Endodermal cell (in vitro differentiated cells): Measurements from ENCODE around the gene TMEM151A. TPM values are rescaled to one million over a fixed set of nuclear protein-coding genes. Genes with fewer than 3 reads are reported as not detected.

Experiments
- DNase-seq: peaks from one replicate; pipeline ENCODE4 v3.0.0-alpha.2; 2017
- H3K27ac ChIP-seq: 2 replicates; pipeline ENCODE4 v1.5.1; 2013; ENCODE audit warnings: mild to moderate bottlenecking, low read depth, low read length, moderate library complexity
- H3K27me3 ChIP-seq: 2 replicates; pipeline ENCODE4 v1.6.1; 2013; ENCODE audit warnings: mild to moderate bottlenecking, low read length, moderate library complexity; ENCODE audit not compliant: insufficient read depth, control insufficient read depth, poor library complexity, severe bottlenecking
- H3K36me3 ChIP-seq: 2 replicates; pipeline ENCODE4 v1.7.0; 2013; ENCODE audit warnings: mild to moderate bottlenecking, low read length, moderate library complexity; ENCODE audit not compliant: control insufficient read depth, insufficient read depth
- H3K4me1 ChIP-seq: one replicate; pipeline ENCODE4 v1.7.0; 2013; ENCODE audit warnings: low read length; ENCODE audit not compliant: control insufficient read depth, insufficient read depth
- H3K4me3 ChIP-seq: 2 replicates; pipeline ENCODE4 v1.5.1; 2013; ENCODE audit warnings: mild to moderate bottlenecking, low read length, moderate library complexity
- H3K9ac ChIP-seq: 2 replicates; pipeline ENCODE4 v1.6.1; 2013; ENCODE audit warnings: mild to moderate bottlenecking, low read length, moderate library complexity; ENCODE audit not compliant: poor library complexity, severe bottlenecking; ENCODE audit errors: extremely low read depth
- H3K9me3 ChIP-seq: 2 replicates; pipeline ENCODE4 v1.6.1; 2013; ENCODE audit warnings: mild to moderate bottlenecking, low read length, moderate library complexity; ENCODE audit not compliant: control insufficient read depth
- H3K27ac Mint-ChIP-seq: 2 replicates; pipeline ENCODE4 v1.8.0; 2020; ENCODE audit warnings: mixed read lengths
- H3K27me3 Mint-ChIP-seq: 2 replicates; pipeline ENCODE4 v1.8.0; 2021; ENCODE audit warnings: mild to moderate bottlenecking, mixed read lengths; ENCODE audit not compliant: insufficient read depth
- H3K36me3 Mint-ChIP-seq: 2 replicates; pipeline ENCODE4 v1.8.0; 2020; ENCODE audit warnings: low read depth, mixed read lengths
- H3K4me1 Mint-ChIP-seq: 2 replicates; pipeline ENCODE4 v1.8.0; 2020; ENCODE audit warnings: mixed read lengths
- H3K4me3 Mint-ChIP-seq: 2 replicates; pipeline ENCODE4 v1.8.0; 2020; ENCODE audit warnings: mild to moderate bottlenecking, moderate library complexity, mixed read lengths
- H3K9me3 Mint-ChIP-seq: 2 replicates; pipeline ENCODE4 v1.8.0; 2020; ENCODE audit warnings: mild to moderate bottlenecking, mixed read lengths
- WGBS, 2 experiments: methylation state at CpG; one replicate each; pipeline versions ENCODE4 v1.1.5 to v1.1.7; 2013; ENCODE audit warnings: missing lambda C conversion rate in 2 of 2, mixed read lengths in 1 of 2; ENCODE audit not compliant: insufficient coverage in 1 of 2, insufficient read length in 1 of 2; 5-methylcytosine and 5-hydroxymethylcytosine counted together
- total RNA-seq, 2 donors: library from RNA; stranded (reverse); fragmentation: NEBNext Ultra II Directional in 1 of 2; extraction: Animal tissue kit (Norgen Biotek cat#: 25700) in 1 of 2; gene quantifications; 2 replicates in 1 of 2; 3 replicates in 1 of 2; pipeline ENCODE4 v1.2.1, GENCODE V29; 2021
- TF ChIP-seq, protein P1 (sequence below): fragments of 200-600 bp; sonication (generic); conservative IDR thresholded peaks from 2 replicates; pipeline ENCODE4 v1.5.0; 2021; ENCODE audit warnings: antibody characterized with exemption, mild to moderate bottlenecking

TMEM151A gene
- total RNA-seq, 2 donors from 2014 or later, result 0.20 TPM; not detected in 1

DNA sequence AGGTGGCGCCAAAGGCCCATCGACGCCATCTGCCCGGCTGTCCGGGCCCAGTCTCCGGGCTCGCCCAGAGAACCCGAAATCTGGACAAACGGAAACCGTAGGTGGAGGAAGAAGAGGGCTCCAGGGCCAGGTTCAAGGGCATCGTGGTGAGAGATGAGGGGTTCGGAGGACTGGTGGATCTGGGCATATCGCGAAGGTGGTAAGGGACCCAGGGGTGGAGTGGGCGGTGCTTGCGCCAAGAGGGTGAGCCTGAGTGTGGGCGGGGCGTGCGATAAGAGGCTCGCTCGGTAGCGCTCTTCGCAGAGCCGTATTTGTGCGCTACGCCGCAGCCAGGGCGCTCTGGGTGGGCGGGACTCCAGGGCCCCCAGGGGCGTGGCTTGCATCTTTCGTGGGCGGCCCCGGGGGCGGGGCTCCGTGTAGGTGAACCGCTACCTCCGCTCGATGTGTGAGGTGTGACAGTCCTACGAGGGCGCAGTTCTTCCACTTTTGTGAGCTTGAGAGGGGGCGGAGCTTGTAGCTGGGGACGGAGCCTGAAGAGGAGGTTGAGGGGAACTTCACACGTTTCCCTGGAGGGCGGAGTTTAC, 20.4 kb downstream of the TMEM151A start:
- Mint-ChIP-seq H3K4me1 (peaks cover 5% of the 10 kb centered on the region), H3K4me3 (peak overlapping the region; percentile 72), H3K9me3 (no peaks in the 10 kb centered on the region), H3K27me3 (peaks cover 28% of the 10 kb centered on the region), H3K27ac (peak overlapping the region; percentile 95), H3K36me3 (no peaks in the 10 kb centered on the region)
- Histone ChIP-seq H3K4me1 (peaks cover 3% of the 10 kb centered on the region), H3K9ac (peak overlapping the region; percentile 64), H3K4me3 (peak overlapping the region; percentile 90), H3K27me3 (no peaks in the 10 kb centered on the region), H3K9me3 (no peaks in the 10 kb centered on the region), H3K36me3 (no peaks in the 10 kb centered on the region), H3K27ac (peak overlapping the region; percentile 81)
- peak; percentile 96 for DNase-seq
- TF ChIP-seq, protein P1, sequence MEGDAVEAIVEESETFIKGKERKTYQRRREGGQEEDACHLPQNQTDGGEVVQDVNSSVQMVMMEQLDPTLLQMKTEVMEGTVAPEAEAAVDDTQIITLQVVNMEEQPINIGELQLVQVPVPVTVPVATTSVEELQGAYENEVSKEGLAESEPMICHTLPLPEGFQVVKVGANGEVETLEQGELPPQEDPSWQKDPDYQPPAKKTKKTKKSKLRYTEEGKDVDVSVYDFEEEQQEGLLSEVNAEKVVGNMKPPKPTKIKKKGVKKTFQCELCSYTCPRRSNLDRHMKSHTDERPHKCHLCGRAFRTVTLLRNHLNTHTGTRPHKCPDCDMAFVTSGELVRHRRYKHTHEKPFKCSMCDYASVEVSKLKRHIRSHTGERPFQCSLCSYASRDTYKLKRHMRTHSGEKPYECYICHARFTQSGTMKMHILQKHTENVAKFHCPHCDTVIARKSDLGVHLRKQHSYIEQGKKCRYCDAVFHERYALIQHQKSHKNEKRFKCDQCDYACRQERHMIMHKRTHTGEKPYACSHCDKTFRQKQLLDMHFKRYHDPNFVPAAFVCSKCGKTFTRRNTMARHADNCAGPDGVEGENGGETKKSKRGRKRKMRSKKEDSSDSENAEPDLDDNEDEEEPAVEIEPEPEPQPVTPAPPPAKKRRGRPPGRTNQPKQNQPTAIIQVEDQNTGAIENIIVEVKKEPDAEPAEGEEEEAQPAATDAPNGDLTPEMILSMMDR, result no peak
- WGBS, 2 experiments, result 0% methylated on average over 11 to 44 of the region's 44 CpGs

DNA sequence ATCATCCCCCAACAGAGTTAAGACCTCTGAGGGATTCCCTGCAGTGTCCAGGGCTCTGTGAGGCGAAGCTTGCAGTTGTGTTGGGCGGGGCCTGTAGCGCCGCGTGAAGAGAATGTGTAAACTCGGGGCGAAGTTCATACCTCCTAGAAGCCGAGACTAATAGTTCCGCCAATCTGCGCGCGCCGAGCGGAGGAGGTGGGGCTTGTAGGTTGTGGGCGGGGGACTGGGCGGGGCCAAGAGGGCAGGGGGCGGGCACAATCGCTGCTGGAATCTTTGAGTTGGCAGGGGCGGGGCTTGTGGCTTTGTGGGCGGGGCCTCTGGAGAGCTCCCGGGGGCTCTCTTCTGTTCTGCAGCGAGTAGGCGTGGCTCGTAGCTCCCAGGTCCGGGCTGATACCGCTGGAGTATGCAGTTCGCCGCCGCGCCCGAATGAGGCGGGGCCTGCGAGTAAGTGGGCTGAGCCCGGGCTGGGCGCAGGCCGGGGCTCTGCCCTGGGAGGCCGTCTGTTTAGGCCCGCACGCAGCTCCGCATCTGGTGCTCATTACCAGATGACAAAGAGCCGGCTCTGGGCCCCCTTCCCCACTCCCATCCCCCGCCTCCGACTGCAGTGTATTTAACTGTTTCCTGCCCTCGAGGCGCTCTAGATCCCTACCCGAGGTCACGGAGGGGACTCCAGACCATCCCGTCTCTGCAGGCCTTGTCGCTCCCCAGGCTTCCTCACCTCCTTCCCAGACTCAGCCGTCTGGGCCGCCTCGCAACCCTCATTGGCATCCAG, 21.0 kb downstream of the TMEM151A start:
- no peaks in the 10 kb centered on the region for H3K36me3 Mint-ChIP-seq
- peak overlapping the region; percentile 90 for H3K4me3 ChIP-seq
- peak overlapping the region; percentile 72 for H3K4me3 Mint-ChIP-seq
- 3 to 9% methylated on average over 11 to 52 of the region's 52 CpGs for WGBS, 2 experiments
- peaks cover 22% of the 10 kb centered on the region for H3K27me3 Mint-ChIP-seq
- peak overlapping the region; percentile 98 for H3K27ac ChIP-seq
- H3K27me3 ChIP-seq, result no peaks in the 10 kb centered on the region
- peaks cover 3% of the 10 kb centered on the region for H3K4me1 ChIP-seq
- DNase-seq, result peak; percentile 100
- H3K9me3 ChIP-seq, result no peaks in the 10 kb centered on the region
- H3K4me1 Mint-ChIP-seq, result peaks cover 9% of the 10 kb centered on the region
- no peaks in the 10 kb centered on the region for H3K9me3 Mint-ChIP-seq
- H3K9ac ChIP-seq, result peak overlapping the region; percentile 64
- TF ChIP-seq, protein P1, result no peak
- H3K36me3 ChIP-seq, result no peaks in the 10 kb centered on the region
- H3K27ac Mint-ChIP-seq, result peak overlapping the region; percentile 95

DNA sequence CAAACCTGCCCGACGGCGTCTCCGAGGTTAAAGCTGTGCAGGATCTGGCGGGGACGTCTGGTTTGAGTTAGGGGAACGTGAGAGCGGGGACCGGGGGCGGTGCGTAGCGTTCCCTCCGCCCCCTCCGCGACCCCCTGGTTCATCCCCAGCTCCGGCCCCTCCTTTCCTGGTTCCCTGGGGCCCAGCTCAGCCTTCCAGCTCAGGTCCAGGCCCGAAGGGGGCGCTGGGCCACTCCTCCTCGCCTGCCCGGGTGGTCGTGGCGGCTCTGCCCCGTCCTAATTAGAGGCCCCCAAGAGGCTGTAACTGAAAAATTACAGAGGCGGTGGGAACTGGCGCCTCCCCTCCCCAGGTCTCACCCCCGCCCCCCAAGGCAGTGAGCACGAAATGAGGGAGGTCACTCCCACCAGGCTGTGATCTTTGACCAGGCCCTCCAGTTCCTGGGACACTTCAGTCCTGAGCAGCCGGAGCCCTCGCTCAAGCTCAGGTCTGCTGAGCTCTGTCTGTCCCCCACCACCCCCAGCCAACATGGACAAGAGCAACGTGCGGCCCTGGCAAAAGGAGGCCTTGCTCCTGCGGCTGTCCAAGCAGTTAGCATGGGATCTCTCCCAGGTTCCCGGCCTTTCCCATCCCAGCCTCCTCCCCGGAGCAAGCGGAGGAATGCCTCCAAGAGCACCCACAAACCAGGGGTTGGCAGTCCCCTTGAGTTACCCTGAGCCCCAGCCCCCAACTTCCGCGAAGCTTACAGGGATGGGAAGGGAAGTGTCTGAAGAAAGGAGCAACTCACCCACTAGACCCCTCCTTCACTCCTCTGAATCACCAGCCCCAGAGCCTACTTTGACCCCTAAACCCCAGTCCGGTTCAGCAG, 21.9 kb downstream of the TMEM151A start:
- Histone ChIP-seq H3K9me3 (no peaks in the 10 kb centered on the region), H3K27ac (peak overlapping the region; percentile 98), H3K27me3 (no peaks in the 10 kb centered on the region), H3K4me3 (peak overlapping the region; percentile 75), H3K9ac (peak overlapping the region; percentile 15), H3K4me1 (peaks cover 3% of the 10 kb centered on the region), H3K36me3 (no peaks in the 10 kb centered on the region)
- H3K9me3 Mint-ChIP-seq, result peaks cover under 1% of the 10 kb centered on the region
- 40 to 44% methylated on average over 2 to 38 of the region's 38 CpGs for WGBS, 2 experiments
- peak overlapping the region; percentile 95 for H3K27ac Mint-ChIP-seq
- DNase-seq, result peak; percentile 87
- H3K36me3 Mint-ChIP-seq, result no peaks in the 10 kb centered on the region
- peaks cover 9% of the 10 kb centered on the region for H3K4me1 Mint-ChIP-seq
- TF ChIP-seq, protein P1, result peak; percentile 65
- peak overlapping the region; percentile 72 for H3K4me3 Mint-ChIP-seq
- H3K27me3 Mint-ChIP-seq, result peaks cover 21% of the 10 kb centered on the region
